ENCODE data around the gene TSN. TPM values are rescaled to one million over a fixed set of nuclear protein-coding genes. Genes with fewer than 3 reads are reported as not detected.

Gene TSN
- polyA plus RNA-seq, 1 donor (not counting 4 experiments of a cell fraction or from before 2014, with no cell fraction given): 78.4 TPM

GRCh38 chr2:121791290-121791689, 35.8 kb downstream of the TSN start:
- no peak overlapping the region for H3K4me2 ChIP-seq (ENCODE audit: control insufficient read depth, extremely low read depth, insufficient read depth, low read depth, low read length)
- H3K9me3 ChIP-seq (ENCODE audit: control insufficient read depth, low read depth, low read length): no peaks in the 10 kb centered on the region
- dilution Hi-C loops (cut with MboI; ENCODE audit: extremely low pct_ligation_motif_present, low sequenced_read_pairs): no loop called here
- H4K20me1 ChIP-seq (ENCODE audit: control insufficient read depth, extremely low read depth, insufficient read depth, low read length): no peaks in the 10 kb centered on the region
- no peaks in the 10 kb centered on the region for H3K36me3 ChIP-seq (ENCODE audit: control insufficient read depth in 2 of 2, extremely low read depth in 1 of 2, insufficient read depth in 2 of 2, low read length in 2 of 2)
- peaks cover 7% of the 10 kb centered on the region for H3K4me1 ChIP-seq (ENCODE audit: control insufficient read depth, extremely low read depth, insufficient read depth, low read length)
- no peak for FAIRE-seq
- no peak for TF ChIP-seq EZH2 (IDR thresholded peaks at IDR 0.05; ENCODE audit: low read length)
- TF ChIP-seq, protein P1, sequence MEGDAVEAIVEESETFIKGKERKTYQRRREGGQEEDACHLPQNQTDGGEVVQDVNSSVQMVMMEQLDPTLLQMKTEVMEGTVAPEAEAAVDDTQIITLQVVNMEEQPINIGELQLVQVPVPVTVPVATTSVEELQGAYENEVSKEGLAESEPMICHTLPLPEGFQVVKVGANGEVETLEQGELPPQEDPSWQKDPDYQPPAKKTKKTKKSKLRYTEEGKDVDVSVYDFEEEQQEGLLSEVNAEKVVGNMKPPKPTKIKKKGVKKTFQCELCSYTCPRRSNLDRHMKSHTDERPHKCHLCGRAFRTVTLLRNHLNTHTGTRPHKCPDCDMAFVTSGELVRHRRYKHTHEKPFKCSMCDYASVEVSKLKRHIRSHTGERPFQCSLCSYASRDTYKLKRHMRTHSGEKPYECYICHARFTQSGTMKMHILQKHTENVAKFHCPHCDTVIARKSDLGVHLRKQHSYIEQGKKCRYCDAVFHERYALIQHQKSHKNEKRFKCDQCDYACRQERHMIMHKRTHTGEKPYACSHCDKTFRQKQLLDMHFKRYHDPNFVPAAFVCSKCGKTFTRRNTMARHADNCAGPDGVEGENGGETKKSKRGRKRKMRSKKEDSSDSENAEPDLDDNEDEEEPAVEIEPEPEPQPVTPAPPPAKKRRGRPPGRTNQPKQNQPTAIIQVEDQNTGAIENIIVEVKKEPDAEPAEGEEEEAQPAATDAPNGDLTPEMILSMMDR (optimal IDR thresholded peaks at IDR 0.05 in 1 of 3, IDR thresholded peaks at IDR 0.05 in 1 of 3, conservative IDR thresholded peaks at IDR 0.05 in 1 of 3; ENCODE audit: extremely low read depth in 1 of 3, insufficient read depth in 2 of 3, low read length in 3 of 3): no peak
- no peak overlapping the region for H3K9ac ChIP-seq (ENCODE audit: control insufficient read depth, extremely low read depth, insufficient read depth, low read length)
- H3K9me1 ChIP-seq (ENCODE audit: control insufficient read depth, extremely low read depth, insufficient read depth, low read length): no peaks in the 10 kb centered on the region
- no peak for DNase-seq (ENCODE audit: low read depth, low spot score)
- no peak overlapping the region for H3K27ac ChIP-seq (ENCODE audit: control insufficient read depth, insufficient read depth, low read length)
- H3K4me3 ChIP-seq (ENCODE audit: control insufficient read depth in 2 of 3, extremely low read depth in 1 of 3, insufficient read depth in 2 of 3, low read depth in 1 of 3, low read length in 3 of 3): no peak overlapping the region
- no peak overlapping the region for H2AFZ ChIP-seq (ENCODE audit: control insufficient read depth, low read length)
- H3K27me3 ChIP-seq (ENCODE audit: control insufficient read depth, extremely low read depth, insufficient read depth, low read length): no peaks in the 10 kb centered on the region
- no peaks in the 10 kb centered on the region for H3K79me2 ChIP-seq (ENCODE audit: control insufficient read depth, insufficient read depth, low read length)

DNA sequence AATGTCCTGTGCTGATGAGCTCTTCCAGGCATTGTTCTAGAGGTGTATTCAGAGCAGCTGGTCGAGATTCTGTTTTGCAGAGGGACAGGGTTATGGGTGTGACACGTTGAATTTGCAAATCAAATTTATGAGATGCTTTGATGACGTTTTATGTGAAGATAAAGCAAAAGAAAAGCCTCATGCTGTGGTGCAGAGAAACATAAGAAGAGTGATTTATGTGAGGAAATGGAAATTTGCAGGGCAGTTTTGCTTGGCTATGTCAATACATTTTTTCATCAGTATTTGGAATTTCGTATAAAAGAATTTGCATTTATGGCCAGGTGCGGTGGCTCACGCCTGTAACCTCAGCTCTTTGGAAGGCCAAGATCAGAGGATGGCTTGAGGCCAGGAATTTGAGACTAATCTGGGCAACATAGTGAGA, 36.4 kb downstream of the TSN start:
- Histone ChIP-seq H3K27me3 (ENCODE audit: control insufficient read depth, extremely low read depth, insufficient read depth, low read length) (no peaks in the 10 kb centered on the region), H3K27ac (ENCODE audit: control insufficient read depth, insufficient read depth, low read length) (no peak overlapping the region), H3K4me2 (ENCODE audit: control insufficient read depth, extremely low read depth, insufficient read depth, low read depth, low read length) (no peak overlapping the region), H3K9me1 (ENCODE audit: control insufficient read depth, extremely low read depth, insufficient read depth, low read length) (no peaks in the 10 kb centered on the region), H3K9ac (ENCODE audit: control insufficient read depth, extremely low read depth, insufficient read depth, low read length) (no peak overlapping the region), H3K9me3 (ENCODE audit: control insufficient read depth, low read depth, low read length) (no peaks in the 10 kb centered on the region), H3K4me1 (ENCODE audit: control insufficient read depth, extremely low read depth, insufficient read depth, low read length) (peaks cover 7% of the 10 kb centered on the region), H3K36me3 (ENCODE audit: control insufficient read depth in 2 of 2, extremely low read depth in 1 of 2, insufficient read depth in 2 of 2, low read length in 2 of 2) (no peaks in the 10 kb centered on the region), H3K4me3 (ENCODE audit: control insufficient read depth in 2 of 3, extremely low read depth in 1 of 3, insufficient read depth in 2 of 3, low read depth in 1 of 3, low read length in 3 of 3) (no peak overlapping the region), H4K20me1 (ENCODE audit: control insufficient read depth, extremely low read depth, insufficient read depth, low read length) (no peaks in the 10 kb centered on the region), H2AFZ (ENCODE audit: control insufficient read depth, low read length) (no peak overlapping the region), H3K79me2 (ENCODE audit: control insufficient read depth, insufficient read depth, low read length) (no peaks in the 10 kb centered on the region)
- DNase-seq (ENCODE audit: low read depth, low spot score) (no peak), FAIRE-seq (no peak)
- dilution Hi-C loops (cut with MboI; ENCODE audit: extremely low pct_ligation_motif_present, low sequenced_read_pairs): no loop called here
- TF ChIP-seq, protein P1 (optimal IDR thresholded peaks at IDR 0.05 in 1 of 3, IDR thresholded peaks at IDR 0.05 in 1 of 3, conservative IDR thresholded peaks at IDR 0.05 in 1 of 3; ENCODE audit: extremely low read depth in 1 of 3, insufficient read depth in 2 of 3, low read length in 3 of 3): no peak
- TF ChIP-seq EZH2 (IDR thresholded peaks at IDR 0.05; ENCODE audit: low read length): no peak

All from keratinocyte (primary cell).